HepG2 (cell line): ENCODE data around the gene NUTF2. TPM values are rescaled to one million over a fixed set of nuclear protein-coding genes. Genes with fewer than 3 reads are reported as not detected.

ENCODE experiments used
- ATAC-seq: fragments of 200-7000 bp; cut with Tn5 transposase; 3 replicates; pipeline ENCODE4 v1.9.1; 2020; ENCODE audit warnings: mild to moderate bottlenecking, moderate library complexity
- BruUV-seq: library from RNA; stranded (reverse); fragments of 400-500 nt; replicated peaks from 2 replicates; lab custom pipeline; 2021; lab: Mats Ljungman, UMichigan
- CTCF ChIA-PET: fragments of 300-600 bp; formaldehyde crosslinking; extraction: SDS; loops from one replicate; lab custom pipeline; 2021; ENCODE audit warnings: low total read pairs, inconsistent platforms, low intra/inter-chr PET ratio; lab: Yijun Ruan, JAX
- POLR2A ChIA-PET: fragments of 350-600 bp; sonication (Branson Sonifier 250); formaldehyde crosslinking; loops from one replicate; lab custom pipeline; 2020; ENCODE audit warnings: antibody characterized with exemption, inconsistent platforms; lab: Yijun Ruan, JAX
- DNase-seq: peaks from one replicate; pipeline ENCODE4 v3.0.0-alpha.2; 2015; ENCODE audit warnings: low spot score
- FAIRE-seq: peaks from 3 replicates; lab custom pipeline; 2011; peaks lifted over from hg19 to GRCh38; lab: Jason Lieb, UNC
- H2AFZ ChIP-seq: one replicate; pipeline ENCODE4 v1.6.1; 2011; ENCODE audit warnings: low read length, inconsistent platforms
- H3K27ac ChIP-seq: fragments of 300-600 bp; 3 replicates; pipeline ENCODE4 v1.8.0; 2011; ENCODE audit warnings: mixed run types, mild to moderate bottlenecking, mixed read lengths, low read length, inconsistent platforms; ENCODE audit not compliant: insufficient read depth; ENCODE audit errors: extremely low read length
- H3K27me3 ChIP-seq, 2 experiments: fragments of 200-600 bp in 1 of 2; 2 replicates in 1 of 2; 3 replicates in 1 of 2; pipeline versions ENCODE4 v1.6.0 to v1.8.0; 2011; ENCODE audit warnings: low read length in 2 of 2, mild to moderate bottlenecking in 2 of 2, moderate library complexity in 2 of 2, inconsistent platforms in 1 of 2; ENCODE audit not compliant: insufficient read depth in 2 of 2, control insufficient read depth in 1 of 2
- H3K36me3 ChIP-seq, 2 experiments: fragments of 200-600 bp in 1 of 2; replicated peaks in 1 of 2; 2 replicates in 1 of 2; 3 replicates in 1 of 2; pipeline versions ENCODE4 v1.5.1 to v1.8.0; 2011; ENCODE audit warnings: low read length in 2 of 2, inconsistent platforms in 1 of 2; ENCODE audit not compliant: insufficient read depth in 2 of 2, control insufficient read depth in 1 of 2
- H3K4me1 ChIP-seq: 2 replicates; pipeline ENCODE4 v1.5.1; 2012; ENCODE audit warnings: low read length, inconsistent platforms; ENCODE audit not compliant: insufficient read depth
- H3K4me2 ChIP-seq: 2 replicates; pipeline ENCODE4 v1.6.0; 2011; ENCODE audit warnings: low read depth, low read length, inconsistent platforms
- H3K4me3 ChIP-seq, 3 experiments: fragments of 200-600 bp in 1 of 3; sonication (generic), shearing (Covaris generic) in 1 of 3; replicated peaks in 1 of 3; 2 replicates each; pipeline ENCODE4 v1.5.1; 2011 to 2016; ENCODE audit warnings: low read length in 3 of 3, inconsistent platforms in 2 of 3, low read depth in 2 of 3, mild to moderate bottlenecking in 2 of 3, control low read depth in 1 of 3, mixed read lengths in 1 of 3; ENCODE audit not compliant: insufficient read depth in 1 of 3
- H3K79me2 ChIP-seq: one replicate; pipeline ENCODE4 v1.6.1; 2011; ENCODE audit warnings: low read length, inconsistent platforms; ENCODE audit not compliant: insufficient read depth
- H3K9ac ChIP-seq: 2 replicates; pipeline ENCODE4 v1.6.0; 2011; ENCODE audit warnings: mild to moderate bottlenecking, low read depth, low read length, inconsistent platforms; ENCODE audit not compliant: insufficient read depth
- H3K9me3 ChIP-seq: 2 replicates; pipeline ENCODE4 v1.5.1; 2012; ENCODE audit warnings: mild to moderate bottlenecking, low read length
- H4K20me1 ChIP-seq: 2 replicates; pipeline ENCODE4 v1.6.0; 2011; ENCODE audit warnings: inconsistent platforms, mild to moderate bottlenecking, low read length, moderate library complexity; ENCODE audit not compliant: insufficient read depth
- CENPX ChIP-seq: sonication (generic); formaldehyde crosslinking; IDR thresholded peaks from 2 replicates; pipeline ENCODE4 v1.9.0; 2021; ENCODE audit warnings: mild to moderate bottlenecking, missing genetic modification reagents, moderate library complexity
- DR1 ChIP-seq: sonication (generic); formaldehyde crosslinking; IDR thresholded peaks from 2 replicates; pipeline ENCODE4 v1.8.0; 2021; ENCODE audit warnings: mild to moderate bottlenecking, missing genetic modification reagents, inconsistent platforms
- ETV5 ChIP-seq: IDR thresholded peaks from 2 replicates; pipeline ENCODE4 v1.6.1; 2018; ENCODE audit warnings: missing biosample characterization, missing genetic modification reagents, inconsistent platforms, borderline replicate concordance
- GPN1 ChIP-seq: sonication (generic); formaldehyde crosslinking; IDR thresholded peaks from 2 replicates; pipeline ENCODE4 v1.5.1; 2020; ENCODE audit warnings: missing genetic modification reagents, borderline replicate concordance
- IRF2 ChIP-seq: IDR thresholded peaks from 2 replicates; pipeline ENCODE4 v1.6.1; 2018; ENCODE audit warnings: missing genetic modification reagents, missing compliant biosample characterization
- KLF16 ChIP-seq, 2 experiments: sonication (generic) in 1 of 2; formaldehyde crosslinking in 1 of 2; IDR thresholded peaks; 2 replicates each; pipeline versions ENCODE4 v1.6.1 to v1.8.0; 2016 to 2023; ENCODE audit warnings: missing genetic modification reagents in 2 of 2, missing compliant biosample characterization in 1 of 2
- NCOA5 ChIP-seq: sonication (generic); formaldehyde crosslinking; IDR thresholded peaks from 2 replicates; pipeline ENCODE4 v1.4.0; 2020; ENCODE audit warnings: missing genetic modification reagents
- PAX8 ChIP-seq: sonication (generic); formaldehyde crosslinking; IDR thresholded peaks from 2 replicates; pipeline ENCODE4 v1.8.0; 2022; ENCODE audit warnings: mild to moderate bottlenecking, missing genetic modification reagents, borderline replicate concordance
- SP140L ChIP-seq: sonication (generic); formaldehyde crosslinking; IDR thresholded peaks from 2 replicates; pipeline ENCODE4 v1.4.0; 2020; ENCODE audit warnings: missing genetic modification reagents, borderline replicate concordance
- TBX2 ChIP-seq: sonication (generic); formaldehyde crosslinking; IDR thresholded peaks from 2 replicates; pipeline ENCODE4 v1.5.0; 2020; ENCODE audit warnings: missing genetic modification reagents, mild to moderate bottlenecking, borderline replicate concordance
- ZNF329 ChIP-seq: sonication (generic); formaldehyde crosslinking; IDR thresholded peaks from 2 replicates; pipeline ENCODE4 v1.9.0; 2021; ENCODE audit warnings: low read depth, mild to moderate bottlenecking, missing genetic modification reagents
- ZSCAN29 ChIP-seq: sonication (generic); formaldehyde crosslinking; conservative IDR thresholded peaks from 2 replicates; pipeline ENCODE4 v1.4.0; 2020; ENCODE audit warnings: mild to moderate bottlenecking, missing genetic modification reagents
- WGBS: methylation state at CpG from one replicate; pipeline ENCODE4 v1.1.6; 2017; ENCODE audit warnings: low lambda C conversion rate; 5-methylcytosine and 5-hydroxymethylcytosine counted together
- in situ Hi-C: cut with HindIII; loops from 2 replicates; pipeline ENCODE4 v1.10.0; 2017; ENCODE audit warnings: low pct_unique_long_range_greater_than_20kb; ENCODE audit not compliant: extremely low pct_ligation_motif_present
- intact Hi-C: fragments of 100-400 bp; cut with micrococcal nuclease; formaldehyde crosslinking; loops from one replicate; pipeline ENCODE4 v1.10.0; 2022; ENCODE audit not compliant: unreplicated experiment
- polyA plus RNA-seq, 8 experiments: library from polyadenylated mRNA; depleted of rRNA in 3 of 8; stranded (reverse) in 7 of 8; unstranded in 1 of 8; fragments of >200 nt; fragmentation: Illumina TruSeq in 4 of 8; extraction: Trizol in 4 of 8; gene quantifications; 2 replicates each; pipeline versions ENCODE4 v1.2.1 to v1.2.3, GENCODE V29; 2011 to 2016; ENCODE audit warnings: low read depth in 4 of 8, missing spikeins in 1 of 8, mixed read lengths in 1 of 8; ENCODE audit not compliant: insufficient read depth in 1 of 8
- total RNA-seq, 5 experiments: library from RNA; depleted of rRNA; stranded (reverse); fragments of >200 nt; fragmentation: Illumina TruSeq; extraction: Trizol; gene quantifications; 2 replicates each; pipeline ENCODE4 v1.2.3, GENCODE V29; 2016; ENCODE audit warnings: low read depth in 1 of 5
- TF ChIP-seq, protein P1 (sequence below): sonication (generic); formaldehyde crosslinking; IDR thresholded peaks from 2 replicates; pipeline ENCODE4 v1.9.0; 2022; ENCODE audit warnings: missing genetic modification reagents, mild to moderate bottlenecking, borderline replicate concordance
- TF ChIP-seq, protein P2 (sequence below): sonication (generic); formaldehyde crosslinking; IDR thresholded peaks from 2 replicates; pipeline ENCODE4 v1.4.0; 2020; ENCODE audit warnings: missing genetic modification reagents, low read depth, mild to moderate bottlenecking, borderline replicate concordance

The NUTF2 gene
- total and polyA plus RNA-seq, 2 of the 13 experiments (the other 11 are each of a cell fraction or from before 2014, with no cell fraction given) = 168 to 214 TPM

DNA sequence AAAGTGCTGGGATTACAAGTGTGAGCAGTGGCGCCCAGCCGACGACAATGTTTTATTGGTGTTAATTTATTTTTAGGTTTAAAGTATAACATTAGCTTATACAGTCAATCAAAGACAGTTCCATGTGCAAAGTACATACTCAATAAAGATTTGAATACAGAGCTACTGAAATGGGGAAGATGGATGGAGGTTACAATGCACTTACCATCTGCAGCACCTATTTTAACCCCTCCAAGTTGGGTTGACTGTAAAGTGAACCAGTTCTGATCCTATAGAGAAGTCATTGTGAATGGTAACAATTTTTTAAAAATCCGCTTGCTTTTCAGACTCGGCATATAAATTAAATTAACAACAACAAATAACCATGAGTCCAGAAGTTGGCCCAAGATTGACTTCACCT, 45.6 kb downstream of the NUTF2 start:
- no peak for FAIRE-seq
- in situ Hi-C loops = no loop called here
- H3K27ac ChIP-seq = peak overlapping the region; percentile 45

DNA sequence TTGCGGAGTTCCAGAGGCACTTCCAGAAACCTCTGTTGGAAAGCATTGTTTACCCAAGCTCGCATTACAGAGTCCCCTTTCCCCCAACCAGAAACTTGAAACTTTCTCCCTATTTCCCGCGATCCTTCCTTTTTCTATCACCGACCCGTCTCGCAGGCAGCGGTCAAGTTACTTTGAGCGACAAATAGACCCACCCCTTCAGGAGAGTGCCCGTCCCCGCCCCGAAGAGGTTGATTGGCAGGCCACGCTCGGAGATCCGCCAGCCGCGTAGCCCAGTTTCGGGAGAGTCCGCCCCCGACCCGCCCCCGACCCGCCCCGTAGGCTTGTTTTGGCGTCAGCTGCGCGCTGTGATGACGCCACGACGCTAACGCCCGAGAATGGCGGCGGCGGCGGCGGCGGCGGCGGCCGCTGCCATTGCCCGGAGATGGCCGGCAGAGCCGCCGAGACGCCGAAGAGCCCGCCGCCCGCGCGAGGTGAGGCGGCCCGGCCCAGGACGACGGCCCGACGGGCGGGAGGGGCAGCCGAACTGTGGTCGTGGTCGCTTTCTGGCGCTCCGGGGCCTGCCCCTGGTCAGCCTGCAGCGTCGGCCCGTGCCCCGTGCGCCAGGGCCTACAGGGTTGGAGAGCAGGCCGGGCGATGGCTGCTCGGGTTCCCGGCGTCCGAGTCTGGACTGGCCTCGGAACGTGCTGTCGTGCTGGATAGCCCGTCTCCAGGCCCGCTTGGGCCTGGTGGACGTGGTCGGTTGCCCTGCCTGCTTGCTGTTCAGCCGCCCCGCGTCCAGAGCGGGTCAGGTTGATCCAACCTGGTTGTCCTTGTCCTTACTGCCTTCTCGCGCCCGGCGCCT, 46.4 kb downstream of the NUTF2 start, which contains the start of gene PSKH1:
Gene PSKH1, plus strand, starts transcription at position 356 of the 844 bp plus-strand sequence. CDS start 15,496 bp downstream, outside the sequence.
- peak within 1 kb of the TSS; percentile 29 for H2AFZ ChIP-seq
- peaks cover 40% of the 10 kb centered on the region for H3K79me2 ChIP-seq
- CTCF ChIA-PET = interaction anchor here (1.1 kb wide), 1 partner anchor 36 kb away, joined by 3 read pairs; no protein-coding TSS in a partner anchor
- peaks cover 43% of the 10 kb centered on the region for H3K4me1 ChIP-seq
- H3K9me3 ChIP-seq = no peaks in the 10 kb centered on the region
- no peaks in the 10 kb centered on the region; a peak in 1 of 5 replicates for H3K27me3 ChIP-seq
- peak; percentile 62 for FAIRE-seq
- WGBS = under 1% methylated on average over 56 of the region's 90 CpGs
- H3K9ac ChIP-seq = peak within 1 kb of the TSS; percentile 99
- DNase-seq = peak; percentile 95
- TSS peak; percentile 90 for BruUV-seq
- peak within 1 kb of the TSS; percentile 93 to 99 (median 98) for H3K4me3 ChIP-seq
- ATAC-seq = peak; percentile 94
- peaks cover 7% of the 10 kb centered on the region; the same call in 1 of the 2 replicates for H4K20me1 ChIP-seq
- H3K4me2 ChIP-seq = peak within 1 kb of the TSS; percentile 86
- in situ Hi-C loops = no loop called here
- POLR2A ChIA-PET = interaction anchor here (0.7 to 3.0 kb wide), 11 partner anchors 10 to 192 kb away, joined by 3 to 32 read pairs (median 4); partner anchors contain the start of genes CTRL, EDC4, LCAT and NFATC3
- intact Hi-C loops = loop anchor here (2.0 kb wide), 1 partner anchor 36 kb away; no protein-coding TSS in a partner anchor
- no peaks in the 10 kb centered on the region for H3K36me3 ChIP-seq
- H3K27ac ChIP-seq = peak within 1 kb of the TSS; percentile 90
- TF ChIP-seq ZSCAN29 (CRISPR knock-in tag) = no peak
- TF ChIP-seq CENPX (CRISPR knock-in tag) = no peak
- peak; percentile 56; the same call in 1 of the 2 replicates for TF ChIP-seq DR1
- TF ChIP-seq, protein P1, sequence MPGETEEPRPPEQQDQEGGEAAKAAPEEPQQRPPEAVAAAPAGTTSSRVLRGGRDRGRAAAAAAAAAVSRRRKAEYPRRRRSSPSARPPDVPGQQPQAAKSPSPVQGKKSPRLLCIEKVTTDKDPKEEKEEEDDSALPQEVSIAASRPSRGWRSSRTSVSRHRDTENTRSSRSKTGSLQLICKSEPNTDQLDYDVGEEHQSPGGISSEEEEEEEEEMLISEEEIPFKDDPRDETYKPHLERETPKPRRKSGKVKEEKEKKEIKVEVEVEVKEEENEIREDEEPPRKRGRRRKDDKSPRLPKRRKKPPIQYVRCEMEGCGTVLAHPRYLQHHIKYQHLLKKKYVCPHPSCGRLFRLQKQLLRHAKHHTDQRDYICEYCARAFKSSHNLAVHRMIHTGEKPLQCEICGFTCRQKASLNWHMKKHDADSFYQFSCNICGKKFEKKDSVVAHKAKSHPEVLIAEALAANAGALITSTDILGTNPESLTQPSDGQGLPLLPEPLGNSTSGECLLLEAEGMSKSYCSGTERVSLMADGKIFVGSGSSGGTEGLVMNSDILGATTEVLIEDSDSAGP = peak; percentile 76; the same call in 1 of the 2 replicates
- 0 out of 2 replicates have a peak, but pooled peaks have one; percentile 20 for TF ChIP-seq ETV5 (CRISPR knock-in tag)
- TF ChIP-seq, protein P2, sequence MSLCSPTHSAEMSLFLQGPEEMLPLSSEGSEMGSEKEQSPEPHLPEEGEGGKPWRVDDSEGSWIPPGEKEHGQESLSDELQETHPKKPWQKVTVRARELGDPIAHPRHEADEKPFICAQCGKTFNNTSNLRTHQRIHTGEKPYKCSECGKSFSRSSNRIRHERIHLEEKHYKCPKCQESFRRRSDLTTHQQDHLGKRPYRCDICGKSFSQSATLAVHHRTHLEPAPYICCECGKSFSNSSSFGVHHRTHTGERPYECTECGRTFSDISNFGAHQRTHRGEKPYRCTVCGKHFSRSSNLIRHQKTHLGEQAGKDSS (CRISPR knock-in tag) = peak; percentile 63
- peak; percentile 45; the same call in 1 of the 2 replicates for TF ChIP-seq PAX8 (CRISPR knock-in tag)

More for the DNA sequence above, 45.6 kb downstream of the NUTF2 start:
- Histone ChIP-seq H3K27me3 (no peaks in the 10 kb centered on the region; a peak in 1 of 5 replicates), H3K4me3 (peak overlapping the region; percentile 64 to 99 (median 65)), H3K36me3 (no peaks in the 10 kb centered on the region), H3K9ac (peak overlapping the region; percentile 69), H3K4me2 (peak overlapping the region; percentile 79), H3K9me3 (no peaks in the 10 kb centered on the region), H2AFZ (peak overlapping the region; percentile 29), H3K4me1 (peaks cover 41% of the 10 kb centered on the region), H3K79me2 (peaks cover 36% of the 10 kb centered on the region), H4K20me1 (peaks cover 7% of the 10 kb centered on the region; the same call in 1 of the 2 replicates)
- ChIA-PET POLR2A (interaction anchor here (1.0 to 3.0 kb wide), 8 partner anchors 9 to 193 kb away, joined by 3 to 32 read pairs (median 5); partner anchors contain the start of genes LCAT, NFATC3, NRN1L and RANBP10), CTCF (no interaction called here)
- TF ChIP-seq NCOA5 (CRISPR knock-in tag) = no peak
- TF ChIP-seq SP140L (CRISPR knock-in tag) = 0 out of 2 replicates have a peak, but pooled peaks have one; percentile 44
- no peak for TF ChIP-seq TBX2
- no peak for TF ChIP-seq GPN1 (CRISPR knock-in tag)
- no peak for TF ChIP-seq ZNF329 (CRISPR knock-in tag)
- no peak for TF ChIP-seq IRF2 (CRISPR knock-in tag)
- TF ChIP-seq KLF16 (CRISPR knock-in tag; IDR thresholded peaks at IDR 0.05) = 0 out of 4 replicates have a peak, but pooled peaks of 1 of the 2 experiments have one; percentile 4
- DNase-seq (no peak), ATAC-seq (no peak)
- intact Hi-C loops = loop anchor here (2.0 kb wide), 1 partner anchor 36 kb away; no protein-coding TSS in a partner anchor
- 71% methylated on average over 5 of the region's 5 CpGs for WGBS
- no TSS peak for BruUV-seq
